ENCODE measurements around the gene ATE1. TPM values are rescaled to one million over a fixed set of nuclear protein-coding genes. Genes with fewer than 3 reads are reported as not detected.

The ATE1 gene
- total and polyA plus RNA-seq, 11 donors: 15.2 to 50.1 (median 39.9) TPM

- no peak for DNase-seq
Observed at GRCh38 chr10:121787169-121787568, 140.7 kb downstream of the ATE1 start.

GRCh38 chr10:121783782-121784372 lies 144.0 kb downstream of the ATE1 start:
- Histone ChIP-seq H3K4me1 (no peaks in the 10 kb centered on the region), H3K36me3 (peaks cover 0 to 22% (median 8%) of the 10 kb centered on the region in 9 donors), H3K9me3 (no peaks in the 10 kb centered on the region), H3K4me3 (no peak overlapping the region), H3K27ac (no peak overlapping the region), H3K27me3 (no peaks in the 10 kb centered on the region)
- ATAC-seq: no peak
- WGBS, 4 donors: 81 to 83% (median 82%) methylated on average over 6 of the region's 6 CpGs
- TF ChIP-seq CTCF (IDR thresholded peaks at IDR 0.05): no peak
- no peak for TF ChIP-seq POLR2A (IDR thresholded peaks at IDR 0.05)
- no peak for DNase-seq
- intact Hi-C loops (cut with DNase I): no loop called here

More at GRCh38 chr10:121787169-121787568, 140.7 kb downstream of the ATE1 start:
- Histone ChIP-seq H3K9me3 (no peaks in the 10 kb centered on the region), H3K4me3 (no peak overlapping the region), H3K27ac (no peak overlapping the region), H3K27me3 (no peaks in the 10 kb centered on the region), H3K36me3 (peaks cover 0 to 31% (median 10%) of the 10 kb centered on the region in 9 donors), H3K4me1 (peaks cover 0 to 3% (median 0%) of the 10 kb centered on the region in 12 donors)
- ATAC-seq: no peak
- TF ChIP-seq CTCF (IDR thresholded peaks at IDR 0.05) (no peak), POLR2A (IDR thresholded peaks at IDR 0.05) (no peak)
- intact Hi-C loops (cut with DNase I): no loop called here
- WGBS, 4 donors: 80 to 89% (median 88%) methylated on average over 2 of the region's 2 CpGs

- H3K4me1 ChIP-seq: no peaks in the 10 kb centered on the region
- 94 to 98% (median 95%) methylated on average over 4 of the region's 4 CpGs for WGBS, 4 donors
- H3K27me3 ChIP-seq: no peaks in the 10 kb centered on the region
- ATAC-seq (no peak), DNase-seq (no peak)
- H3K4me3 ChIP-seq: no peak overlapping the region
- no peaks in the 10 kb centered on the region for H3K9me3 ChIP-seq
- intact Hi-C loops (cut with DNase I): no loop called here
- H3K27ac ChIP-seq: no peak overlapping the region
- TF ChIP-seq CTCF (IDR thresholded peaks at IDR 0.05) (no peak), POLR2A (IDR thresholded peaks at IDR 0.05) (no peak)
- peaks cover 0 to 11% (median 5%) of the 10 kb centered on the region in 9 donors for H3K36me3 ChIP-seq
Observed at GRCh38 chr10:121781101-121781500, 146.7 kb downstream of the ATE1 start.

- DNase-seq (no peak), ATAC-seq (peak in 1 of 4 donors; percentile 18)
- peaks cover 0 to 21% (median 2%) of the 10 kb centered on the region in 12 donors for H3K4me1 ChIP-seq
- H3K27ac ChIP-seq: no peak overlapping the region
- no peak for TF ChIP-seq POLR2A (IDR thresholded peaks at IDR 0.05)
- no peak for TF ChIP-seq CTCF (IDR thresholded peaks at IDR 0.05)
- no peak overlapping the region for H3K4me3 ChIP-seq
- WGBS, 4 donors: 37 to 50% (median 42%) methylated on average over 2 of the region's 2 CpGs
- H3K9me3 ChIP-seq: no peaks in the 10 kb centered on the region
- intact Hi-C loops (cut with DNase I): no loop called here
- no peaks in the 10 kb centered on the region for H3K27me3 ChIP-seq
- H3K36me3 ChIP-seq: peaks cover 0 to 8% (median 0%) of the 10 kb centered on the region in 9 donors
Observed at GRCh38 chr10:121774813-121775212, 153.0 kb downstream of the ATE1 start.

Data from heart left ventricle (tissue), 16 donors.